ENCODE measurements around the gene ANKZF1. TPM values are rescaled to one million over a fixed set of nuclear protein-coding genes. Genes with fewer than 3 reads are reported as not detected.

The ANKZF1 gene
- total and polyA plus RNA-seq, 2 experiments from 2014 or later, result 27.8 to 31.5 TPM

DNA sequence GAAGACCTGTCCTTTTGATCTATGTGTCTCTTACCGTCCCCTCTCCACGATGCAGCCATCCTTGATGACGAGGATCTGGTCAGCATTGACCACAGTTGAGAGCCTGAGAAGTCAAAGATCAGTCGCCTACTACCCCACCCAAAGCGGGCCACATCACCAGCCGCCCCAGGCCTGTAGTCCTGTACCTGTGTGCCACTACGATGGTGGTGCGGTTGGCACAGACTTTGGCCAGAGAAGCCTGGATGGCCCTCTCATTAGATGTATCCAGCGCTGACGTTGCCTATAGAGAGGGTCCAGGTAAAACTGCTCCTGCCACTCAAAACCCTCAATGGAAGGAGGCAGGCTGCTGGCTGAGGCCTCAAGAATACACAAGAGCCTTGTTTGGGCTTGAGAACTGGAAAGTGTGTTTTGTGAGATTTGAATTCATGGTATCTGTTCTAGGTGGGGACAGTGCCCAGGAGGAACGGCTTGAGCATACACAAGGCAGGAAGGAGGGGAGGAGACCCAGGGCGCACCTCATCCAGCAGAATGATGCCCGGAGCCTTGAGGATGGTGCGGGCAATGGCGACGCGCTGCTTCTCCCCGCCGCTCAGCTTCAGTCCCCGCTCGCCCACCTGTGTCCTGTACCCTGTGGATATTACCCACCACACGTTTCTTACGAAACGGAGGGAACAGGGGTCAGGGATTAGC, 19.3 kb upstream of the ANKZF1 start:
- no peak for DNase-seq
- H3K9me2 ChIP-seq (ENCODE audit: insufficient read depth), result no peaks in the 10 kb centered on the region
- no peak overlapping the region for H3K4me2 ChIP-seq (ENCODE audit: unreplicated experiment)
- in situ Hi-C loops (cut with MboI), result no loop called here
- H2AFZ ChIP-seq, result no peak overlapping the region
- H3K9me3 ChIP-seq (ENCODE audit: low read depth), result no peaks in the 10 kb centered on the region
- H3F3A ChIP-seq (ENCODE audit: insufficient read depth), result peaks cover 17% of the 10 kb centered on the region
- no peaks in the 10 kb centered on the region for H3K27me3 ChIP-seq (replicated peaks; ENCODE audit: insufficient read depth)
- no peak overlapping the region for H3K27ac ChIP-seq
- H4K20me1 ChIP-seq (ENCODE audit: insufficient read depth), result no peaks in the 10 kb centered on the region
- no peak overlapping the region for H3K4me3 ChIP-seq
- 0 out of 2 replicates have a peak, but pooled peaks cover 3% of the 10 kb centered on the region for H3K79me2 ChIP-seq (ENCODE audit: insufficient read depth)
- no peak overlapping the region for H3K9ac ChIP-seq
- TF ChIP-seq EZH2phosphoT487 (IDR thresholded peaks at IDR 0.05; ENCODE audit: insufficient read depth, low read depth) (no peak), EZH2 (IDR thresholded peaks at IDR 0.05; ENCODE audit: insufficient read depth, poor library complexity, severe bottlenecking) (no peak)
- no peaks in the 10 kb centered on the region for H3K36me3 ChIP-seq (ENCODE audit: low read depth)
- peaks cover 11% of the 10 kb centered on the region; the same call in 1 of the 2 replicates for H3K4me1 ChIP-seq (ENCODE audit: insufficient read depth)
- 94 to 96% methylated on average over 19 to 24 of the region's 24 CpGs for WGBS, 2 experiments (ENCODE audit: low coverage in 1 of 2, low lambda C conversion rate in 2 of 2, missing lambda C conversion rate in 2 of 2)

DNA sequence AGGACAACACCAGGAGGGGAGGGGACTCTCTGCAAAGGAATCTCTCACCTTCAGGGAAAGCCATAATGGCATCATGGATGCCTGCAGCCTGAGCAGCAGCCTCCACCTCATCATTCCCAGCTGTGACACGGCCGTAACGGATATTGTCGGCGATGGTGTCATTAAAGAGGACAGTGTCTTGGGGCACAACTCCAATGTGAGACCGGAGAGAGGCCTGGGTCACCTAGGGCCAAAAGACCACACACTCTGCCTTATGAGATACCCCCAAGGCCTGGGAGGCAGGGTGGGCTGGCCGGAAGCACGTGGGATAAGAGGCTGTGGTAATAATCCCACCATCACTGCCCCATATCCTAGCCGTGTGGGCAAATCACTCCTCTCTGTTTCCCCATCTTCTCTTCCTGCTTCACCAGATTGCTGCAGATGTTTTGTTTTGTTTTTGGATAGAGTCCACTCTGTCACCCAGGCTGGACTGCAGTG, 18.7 kb upstream of the ANKZF1 start:
- Histone ChIP-seq H3K9me2 (ENCODE audit: insufficient read depth) (no peaks in the 10 kb centered on the region), H2AFZ (no peak overlapping the region), H3K4me3 (no peak overlapping the region), H3K36me3 (ENCODE audit: low read depth) (no peaks in the 10 kb centered on the region), H3K9me3 (ENCODE audit: low read depth) (no peaks in the 10 kb centered on the region), H3K4me2 (ENCODE audit: unreplicated experiment) (no peak overlapping the region), H3K79me2 (ENCODE audit: insufficient read depth) (0 out of 2 replicates have a peak, but pooled peaks cover 3% of the 10 kb centered on the region), H3K27ac (no peak overlapping the region), H3K9ac (no peak overlapping the region), H4K20me1 (ENCODE audit: insufficient read depth) (no peaks in the 10 kb centered on the region), H3F3A (ENCODE audit: insufficient read depth) (peaks cover 17% of the 10 kb centered on the region), H3K4me1 (ENCODE audit: insufficient read depth) (peaks cover 11% of the 10 kb centered on the region; the same call in 1 of the 2 replicates), H3K27me3 (replicated peaks; ENCODE audit: insufficient read depth) (no peaks in the 10 kb centered on the region)
- in situ Hi-C loops (cut with MboI), result no loop called here
- WGBS, 2 experiments (ENCODE audit: low coverage in 1 of 2, low lambda C conversion rate in 2 of 2, missing lambda C conversion rate in 2 of 2), result 87 to 90% methylated on average over 9 of the region's 9 CpGs
- TF ChIP-seq EZH2phosphoT487 (IDR thresholded peaks at IDR 0.05; ENCODE audit: insufficient read depth, low read depth) (no peak), EZH2 (IDR thresholded peaks at IDR 0.05; ENCODE audit: insufficient read depth, poor library complexity, severe bottlenecking) (no peak)
- DNase-seq, result no peak

DNA sequence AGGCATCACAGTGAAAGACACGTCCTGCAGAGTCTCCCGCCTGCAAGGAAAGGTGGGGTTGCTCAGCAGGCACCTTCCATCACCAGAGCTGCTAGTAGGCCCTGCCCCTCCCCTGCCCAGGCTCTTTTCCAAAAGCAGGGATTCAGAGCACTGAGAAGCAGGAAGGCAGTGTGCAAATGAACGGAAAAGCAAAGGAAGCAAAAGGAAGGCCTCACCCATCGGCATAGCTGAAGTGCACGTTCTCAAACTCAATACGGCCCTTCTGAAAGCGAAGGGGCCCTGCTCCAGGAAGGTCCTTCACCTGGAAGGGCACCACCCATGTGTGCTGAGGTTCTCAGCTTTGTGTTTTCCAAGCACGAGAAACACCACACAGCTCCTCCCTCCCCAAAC, 16.6 kb upstream of the ANKZF1 start:
- peaks cover 14% of the 10 kb centered on the region for H3K4me1 ChIP-seq (ENCODE audit: insufficient read depth)
- no peaks in the 10 kb centered on the region for H4K20me1 ChIP-seq (ENCODE audit: insufficient read depth)
- H2AFZ ChIP-seq, result no peak overlapping the region
- no peak for DNase-seq
- H3K36me3 ChIP-seq (ENCODE audit: low read depth), result no peaks in the 10 kb centered on the region
- no peak overlapping the region for H3K27ac ChIP-seq
- no peak overlapping the region for H3K4me3 ChIP-seq
- H3K27me3 ChIP-seq (replicated peaks; ENCODE audit: insufficient read depth), result no peaks in the 10 kb centered on the region
- H3K4me2 ChIP-seq (ENCODE audit: unreplicated experiment), result no peak overlapping the region
- in situ Hi-C loops (cut with MboI), result no loop called here
- no peaks in the 10 kb centered on the region for H3K9me3 ChIP-seq (ENCODE audit: low read depth)
- H3F3A ChIP-seq (ENCODE audit: insufficient read depth), result peaks cover 8% of the 10 kb centered on the region; the same call in 1 of the 2 replicates
- TF ChIP-seq EZH2phosphoT487 (IDR thresholded peaks at IDR 0.05; ENCODE audit: insufficient read depth, low read depth), result no peak
- TF ChIP-seq EZH2 (IDR thresholded peaks at IDR 0.05; ENCODE audit: insufficient read depth, poor library complexity, severe bottlenecking), result no peak
- no peak overlapping the region for H3K9ac ChIP-seq
- peaks cover 14% of the 10 kb centered on the region; the same call in 1 of the 2 replicates for H3K79me2 ChIP-seq (ENCODE audit: insufficient read depth)
- no peaks in the 10 kb centered on the region for H3K9me2 ChIP-seq (ENCODE audit: insufficient read depth)
- WGBS, 2 experiments (ENCODE audit: low coverage in 1 of 2, low lambda C conversion rate in 2 of 2, missing lambda C conversion rate in 2 of 2), result 93 to 95% methylated on average over 8 of the region's 8 CpGs

DNA sequence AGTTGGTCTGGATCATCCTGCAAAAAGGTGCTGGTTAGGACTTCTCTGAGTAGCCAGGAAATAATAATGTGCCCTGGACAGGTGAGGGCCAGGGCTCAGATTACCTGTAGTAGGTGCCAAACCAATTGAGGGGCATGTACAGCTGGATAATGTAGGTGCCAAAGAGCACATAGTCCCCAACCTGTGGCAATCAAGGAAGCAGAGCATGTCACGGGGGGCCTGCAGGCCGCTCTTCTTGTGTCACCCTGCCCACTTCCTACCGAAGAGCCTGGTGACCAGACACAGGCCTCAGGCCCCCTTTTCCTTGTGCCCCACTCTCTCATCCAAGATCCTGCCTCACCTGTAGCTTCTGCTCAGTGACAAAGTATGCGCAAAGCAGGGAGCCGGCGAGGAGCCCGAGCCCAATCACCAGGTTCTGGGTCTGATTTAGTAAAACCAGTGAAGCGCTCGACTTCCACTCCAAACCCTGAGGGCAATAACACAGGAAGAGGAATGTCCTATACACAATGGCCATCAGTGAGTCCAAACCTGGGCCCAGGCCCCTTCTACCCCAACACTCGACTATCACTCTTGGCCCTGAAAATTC, 16.0 kb upstream of the ANKZF1 start:
- H3K4me3 ChIP-seq, result no peak overlapping the region
- no peak overlapping the region for H2AFZ ChIP-seq
- no peaks in the 10 kb centered on the region for H3K27me3 ChIP-seq (replicated peaks; ENCODE audit: insufficient read depth)
- H3K4me1 ChIP-seq (ENCODE audit: insufficient read depth), result peaks cover 10% of the 10 kb centered on the region
- no peak for TF ChIP-seq EZH2phosphoT487 (IDR thresholded peaks at IDR 0.05; ENCODE audit: insufficient read depth, low read depth)
- TF ChIP-seq EZH2 (IDR thresholded peaks at IDR 0.05; ENCODE audit: insufficient read depth, poor library complexity, severe bottlenecking), result no peak
- H3K79me2 ChIP-seq (ENCODE audit: insufficient read depth), result peaks cover 11% of the 10 kb centered on the region; the same call in 1 of the 2 replicates
- no peaks in the 10 kb centered on the region for H4K20me1 ChIP-seq (ENCODE audit: insufficient read depth)
- H3K4me2 ChIP-seq (ENCODE audit: unreplicated experiment), result no peak overlapping the region
- H3F3A ChIP-seq (ENCODE audit: insufficient read depth), result 0 out of 2 replicates have a peak, but pooled peaks cover 2% of the 10 kb centered on the region
- H3K9me2 ChIP-seq (ENCODE audit: insufficient read depth), result no peaks in the 10 kb centered on the region
- no peak overlapping the region for H3K27ac ChIP-seq
- H3K9ac ChIP-seq, result no peak overlapping the region
- H3K9me3 ChIP-seq (ENCODE audit: low read depth), result no peaks in the 10 kb centered on the region
- DNase-seq, result no peak
- 97% methylated on average over 10 of the region's 10 CpGs for WGBS, 2 experiments (ENCODE audit: low coverage in 1 of 2, low lambda C conversion rate in 2 of 2, missing lambda C conversion rate in 2 of 2)
- in situ Hi-C loops (cut with MboI), result no loop called here
- no peaks in the 10 kb centered on the region for H3K36me3 ChIP-seq (ENCODE audit: low read depth)
